ENCODE measurements around the gene VWC2. TPM values are rescaled to one million over a fixed set of nuclear protein-coding genes. Genes with fewer than 3 reads are reported as not detected.

VWC2 gene
- total RNA-seq, 6 donors from 2014 or later = 0.09 to 0.20 (median 0.13) TPM; not detected in 2

DNA sequence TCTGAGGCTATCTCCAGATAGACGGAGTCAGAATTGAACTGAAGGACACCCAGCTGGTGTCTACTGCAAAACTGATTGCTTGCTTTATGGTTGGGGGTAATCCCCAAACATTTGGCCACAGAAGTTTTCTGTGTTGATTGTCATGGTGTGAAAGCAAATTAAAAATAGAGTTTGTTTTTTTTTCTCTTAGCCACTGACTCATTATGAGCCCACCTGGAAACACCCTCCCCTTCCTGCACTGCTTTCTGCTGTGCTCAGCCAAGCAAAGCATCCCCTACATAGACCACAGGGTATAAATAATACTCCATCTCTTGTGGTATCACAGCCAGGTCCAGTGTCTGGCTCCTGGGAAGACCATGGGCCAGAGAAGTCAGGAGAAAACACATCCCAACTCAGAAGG lies 6.5 kb upstream of the VWC2 start:
- no peaks in the 10 kb centered on the region for H3K4me1 ChIP-seq
- no peaks in the 10 kb centered on the region for H3K9me3 ChIP-seq
- no peaks in the 10 kb centered on the region for H3K36me3 ChIP-seq
- 84 to 92% methylated on average over 1 of the region's 1 CpG for WGBS, 2 donors
- DNase-seq (no peak), ATAC-seq (ENCODE audit: low FRiP score in 2 of 2) (no peak)
- no peaks in the 10 kb centered on the region for H3K27me3 ChIP-seq
- no peak overlapping the region for H3K4me3 ChIP-seq
- H3K27ac ChIP-seq = no peak overlapping the region
- TF ChIP-seq POLR2A (IDR thresholded peaks at IDR 0.05) = no peak
- TF ChIP-seq, protein P1, sequence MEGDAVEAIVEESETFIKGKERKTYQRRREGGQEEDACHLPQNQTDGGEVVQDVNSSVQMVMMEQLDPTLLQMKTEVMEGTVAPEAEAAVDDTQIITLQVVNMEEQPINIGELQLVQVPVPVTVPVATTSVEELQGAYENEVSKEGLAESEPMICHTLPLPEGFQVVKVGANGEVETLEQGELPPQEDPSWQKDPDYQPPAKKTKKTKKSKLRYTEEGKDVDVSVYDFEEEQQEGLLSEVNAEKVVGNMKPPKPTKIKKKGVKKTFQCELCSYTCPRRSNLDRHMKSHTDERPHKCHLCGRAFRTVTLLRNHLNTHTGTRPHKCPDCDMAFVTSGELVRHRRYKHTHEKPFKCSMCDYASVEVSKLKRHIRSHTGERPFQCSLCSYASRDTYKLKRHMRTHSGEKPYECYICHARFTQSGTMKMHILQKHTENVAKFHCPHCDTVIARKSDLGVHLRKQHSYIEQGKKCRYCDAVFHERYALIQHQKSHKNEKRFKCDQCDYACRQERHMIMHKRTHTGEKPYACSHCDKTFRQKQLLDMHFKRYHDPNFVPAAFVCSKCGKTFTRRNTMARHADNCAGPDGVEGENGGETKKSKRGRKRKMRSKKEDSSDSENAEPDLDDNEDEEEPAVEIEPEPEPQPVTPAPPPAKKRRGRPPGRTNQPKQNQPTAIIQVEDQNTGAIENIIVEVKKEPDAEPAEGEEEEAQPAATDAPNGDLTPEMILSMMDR (IDR thresholded peaks at IDR 0.05) = no peak
- TF ChIP-seq POLR2AphosphoS5 (IDR thresholded peaks at IDR 0.05) = no peak
- no peak for TF ChIP-seq EP300 (IDR thresholded peaks at IDR 0.05)

- ATAC-seq (ENCODE audit: low FRiP score in 2 of 2) (no peak), DNase-seq (no peak)
- H3K27me3 ChIP-seq = no peaks in the 10 kb centered on the region
- H3K4me1 ChIP-seq = no peaks in the 10 kb centered on the region
- WGBS, 2 donors = 80 to 88% methylated on average over 4 to 5 of the region's 5 CpGs
- no peak overlapping the region for H3K27ac ChIP-seq
- no peaks in the 10 kb centered on the region for H3K36me3 ChIP-seq
- no peaks in the 10 kb centered on the region for H3K9me3 ChIP-seq
- TF ChIP-seq EP300 (IDR thresholded peaks at IDR 0.05) = no peak
- no peak for TF ChIP-seq POLR2AphosphoS5 (IDR thresholded peaks at IDR 0.05)
- TF ChIP-seq POLR2A (IDR thresholded peaks at IDR 0.05) = no peak
- TF ChIP-seq, protein P1 (IDR thresholded peaks at IDR 0.05) = no peak
- H3K4me3 ChIP-seq = no peak overlapping the region
These were observed 5.7 kb upstream of the VWC2 start for GRCh38 chr7:49767719-49768118.

DNA sequence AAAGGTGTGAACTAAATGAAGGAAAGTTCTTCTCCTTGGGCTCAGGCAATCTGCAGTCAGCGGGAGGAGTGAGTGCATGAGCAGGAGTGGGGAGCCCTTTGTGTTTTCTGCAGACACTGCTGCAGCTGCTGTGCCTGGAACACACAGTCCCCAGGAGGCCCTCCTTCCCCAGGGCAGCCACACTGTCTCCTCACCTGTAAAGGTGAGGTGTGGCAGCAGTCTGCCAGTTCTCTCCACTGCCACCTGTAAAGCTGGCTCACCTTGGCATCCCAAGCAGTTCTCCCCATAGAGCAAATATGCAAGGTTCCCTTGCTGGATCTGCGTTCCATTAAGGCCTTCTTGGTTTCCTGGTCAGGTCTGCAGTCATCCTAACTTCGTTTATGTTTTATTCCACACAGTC lies 5.2 kb upstream of the VWC2 start:
- ATAC-seq (ENCODE audit: low FRiP score in 2 of 2) (no peak), DNase-seq (no peak)
- H3K9me3 ChIP-seq = no peaks in the 10 kb centered on the region
- no peaks in the 10 kb centered on the region for H3K36me3 ChIP-seq
- peaks cover 0 to 3% (median 0%) of the 10 kb centered on the region in 4 donors for H3K4me1 ChIP-seq
- peaks cover 0 to 1% (median under 1%) of the 10 kb centered on the region in 4 donors for H3K27me3 ChIP-seq
- 67 to 77% methylated on average over 2 to 3 of the region's 3 CpGs for WGBS, 2 donors
- H3K4me3 ChIP-seq = no peak overlapping the region
- H3K27ac ChIP-seq = no peak overlapping the region
- no peak for TF ChIP-seq EP300 (IDR thresholded peaks at IDR 0.05)
- TF ChIP-seq POLR2A (IDR thresholded peaks at IDR 0.05) = no peak
- TF ChIP-seq, protein P1 (IDR thresholded peaks at IDR 0.05) = no peak
- TF ChIP-seq POLR2AphosphoS5 (IDR thresholded peaks at IDR 0.05) = no peak

DNA sequence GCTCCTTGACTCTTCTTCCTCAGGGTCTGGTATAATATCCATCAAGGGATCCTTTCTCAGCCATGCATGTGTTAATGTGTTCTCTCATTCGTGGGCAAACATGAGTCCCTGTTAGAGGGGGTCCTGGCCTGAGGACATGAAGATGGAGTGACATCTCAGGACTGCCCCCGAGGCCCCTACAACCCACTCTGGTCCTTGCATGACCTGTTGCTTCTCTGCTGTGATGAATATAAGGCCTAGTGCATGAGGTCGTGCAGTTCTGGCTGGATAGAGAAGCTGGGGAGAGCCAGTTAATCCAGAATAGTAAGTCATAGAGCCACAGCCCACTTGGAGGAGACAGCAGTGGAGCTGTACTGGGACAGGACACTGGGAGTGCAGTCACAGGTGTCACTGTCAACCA lies 4.6 kb upstream of the VWC2 start:
- Histone ChIP-seq H3K27me3 (peaks cover 0 to 7% (median 3%) of the 10 kb centered on the region in 4 donors), H3K4me1 (peaks cover 0 to 9% (median 2%) of the 10 kb centered on the region in 4 donors), H3K36me3 (no peaks in the 10 kb centered on the region), H3K27ac (no peak overlapping the region), H3K9me3 (no peaks in the 10 kb centered on the region), H3K4me3 (no peak overlapping the region)
- no peak for ATAC-seq (ENCODE audit: low FRiP score in 2 of 2)
- TF ChIP-seq, protein P1 (IDR thresholded peaks at IDR 0.05) = no peak
- TF ChIP-seq POLR2AphosphoS5 (IDR thresholded peaks at IDR 0.05) (no peak), EP300 (IDR thresholded peaks at IDR 0.05) (no peak), POLR2A (IDR thresholded peaks at IDR 0.05) (no peak)
- DNase-seq = no peak
- 49 to 61% methylated on average over 3 of the region's 3 CpGs for WGBS, 2 donors

DNA sequence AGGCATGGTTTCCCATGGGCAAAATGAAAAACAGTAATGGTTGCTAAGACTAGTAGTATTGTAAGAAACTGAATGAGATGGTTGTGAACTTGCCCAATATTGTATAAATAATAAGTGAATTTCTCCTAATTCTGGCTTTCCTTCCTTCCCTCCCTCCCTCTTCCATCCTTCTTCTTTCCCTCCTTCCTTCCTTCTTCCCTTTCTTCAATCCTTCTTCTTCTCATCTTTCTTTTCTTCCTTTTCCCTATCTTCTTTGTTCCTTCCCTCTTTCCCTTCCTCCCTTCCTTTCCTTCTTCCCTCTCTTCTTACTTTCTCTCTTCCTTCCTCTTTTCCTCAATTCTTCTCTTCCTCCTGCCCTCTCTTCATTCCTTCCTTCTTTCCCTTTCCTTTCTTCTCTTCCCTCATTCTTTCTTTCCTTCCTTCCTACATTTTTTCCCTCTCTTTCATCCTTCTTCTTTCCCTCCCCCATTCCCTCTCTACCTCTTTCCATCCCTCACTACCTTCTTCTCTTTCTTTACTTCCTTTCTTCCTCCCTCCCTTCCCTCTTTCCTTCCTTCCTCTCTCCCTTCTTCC lies 4.1 kb upstream of the VWC2 start:
- TF ChIP-seq POLR2AphosphoS5 (IDR thresholded peaks at IDR 0.05) (no peak), POLR2A (IDR thresholded peaks at IDR 0.05) (no peak), EP300 (IDR thresholded peaks at IDR 0.05) (no peak)
- TF ChIP-seq, protein P1 (IDR thresholded peaks at IDR 0.05) = no peak

More for the DNA sequence above, 4.1 kb upstream of the VWC2 start:
- DNase-seq (no peak), ATAC-seq (ENCODE audit: low FRiP score in 2 of 2) (no peak)
- peaks cover 0 to 12% (median 6%) of the 10 kb centered on the region in 4 donors for H3K27me3 ChIP-seq
- no peak overlapping the region for H3K27ac ChIP-seq
- H3K4me3 ChIP-seq = no peak overlapping the region
- H3K9me3 ChIP-seq = no peaks in the 10 kb centered on the region
- H3K4me1 ChIP-seq = peaks cover 4 to 14% (median 5%) of the 10 kb centered on the region in 4 donors
- H3K36me3 ChIP-seq = no peaks in the 10 kb centered on the region
